AG04450 (cell line): ENCODE measurements around the gene MOK. TPM values are rescaled to one million over a fixed set of nuclear protein-coding genes. Genes with fewer than 3 reads are reported as not detected.
"Not testable (repeated sequence)": the region's sequence is repeated elsewhere in the genome, so short reads cannot be mapped to it uniquely, and the experiment has no call there.

Experiments used
- CTCF ChIA-PET: fragments of 300-600, 350-600 bp; formaldehyde crosslinking; extraction: SDS; loops from one replicate; lab custom pipeline; 2022; ENCODE audit warnings: antibody characterized with exemption, inconsistent platforms; lab: Charles Lee
- POLR2A ChIA-PET: fragments of 350-600 bp; formaldehyde crosslinking; extraction: SDS; loops from one replicate; lab custom pipeline; 2021; ENCODE audit warnings: antibody characterized with exemption, inconsistent platforms; lab: Yijun Ruan, JAX
- DNase-seq: peaks from one replicate; pipeline ENCODE4 v3.0.0-alpha.2; 2011; ENCODE audit warnings: low read depth, low spot score
- H3K27ac ChIP-seq: one replicate; pipeline ENCODE4 v1.5.1; 2012; ENCODE audit warnings: low read depth, low read length, control low read depth
- H3K27me3 ChIP-seq: one replicate; pipeline ENCODE4 v1.6.0; 2012; ENCODE audit warnings: low read length; ENCODE audit not compliant: control insufficient read depth, insufficient read depth
- H3K4me3 ChIP-seq: 2 replicates; pipeline ENCODE4 v1.5.1; 2011; ENCODE audit warnings: mild to moderate bottlenecking, low read depth, low read length, control low read depth
- H3K9me3 ChIP-seq: 2 replicates; pipeline ENCODE4 v1.5.1; 2012; ENCODE audit warnings: low read length; ENCODE audit not compliant: control insufficient read depth, insufficient read depth
- polyA plus RNA-seq: library from polyadenylated mRNA; depleted of rRNA; stranded (reverse); fragments of >200 nt; gene quantifications from 2 replicates; pipeline ENCODE4 v1.2.3, GENCODE V29; 2011
- TF ChIP-seq, protein P1 (sequence below): IDR thresholded peaks from 2 replicates; pipeline ENCODE4 v1.5.1; 2011; ENCODE audit warnings: low read depth, low read length, control low read depth, inconsistent platforms

The MOK gene
- polyA plus RNA-seq, 1 experiment, result 12.6 TPM

DNA sequence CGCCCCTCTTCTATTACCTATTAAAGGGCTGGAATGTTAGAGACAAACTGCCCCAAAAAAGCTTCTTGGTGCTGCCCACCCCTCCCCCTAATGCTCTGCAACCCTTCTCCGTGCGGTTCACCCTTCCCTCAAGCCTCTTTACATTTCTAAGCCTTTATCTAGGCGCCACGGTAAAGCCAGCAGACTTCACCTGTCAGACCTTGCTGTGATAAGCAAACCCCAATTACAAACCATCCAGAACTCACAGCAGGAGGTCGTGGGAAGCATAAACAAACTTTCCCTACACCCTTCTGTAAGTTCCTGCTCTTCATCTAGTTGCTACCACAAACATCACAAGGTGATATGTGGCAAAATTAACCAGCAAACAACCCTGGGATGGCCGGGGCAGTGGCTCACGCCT is 56.8 kb downstream of the MOK start:
- H3K27me3 ChIP-seq, result no peaks in the 10 kb centered on the region
- H3K4me3 ChIP-seq, result no peak overlapping the region
- DNase-seq, result no peak
- no peak overlapping the region for H3K27ac ChIP-seq
- POLR2A ChIA-PET, result no interaction called here
- peaks cover 3% of the 10 kb centered on the region; the same call in 1 of the 2 replicates for H3K9me3 ChIP-seq
- CTCF ChIA-PET, result no interaction called here
- TF ChIP-seq, protein P1, sequence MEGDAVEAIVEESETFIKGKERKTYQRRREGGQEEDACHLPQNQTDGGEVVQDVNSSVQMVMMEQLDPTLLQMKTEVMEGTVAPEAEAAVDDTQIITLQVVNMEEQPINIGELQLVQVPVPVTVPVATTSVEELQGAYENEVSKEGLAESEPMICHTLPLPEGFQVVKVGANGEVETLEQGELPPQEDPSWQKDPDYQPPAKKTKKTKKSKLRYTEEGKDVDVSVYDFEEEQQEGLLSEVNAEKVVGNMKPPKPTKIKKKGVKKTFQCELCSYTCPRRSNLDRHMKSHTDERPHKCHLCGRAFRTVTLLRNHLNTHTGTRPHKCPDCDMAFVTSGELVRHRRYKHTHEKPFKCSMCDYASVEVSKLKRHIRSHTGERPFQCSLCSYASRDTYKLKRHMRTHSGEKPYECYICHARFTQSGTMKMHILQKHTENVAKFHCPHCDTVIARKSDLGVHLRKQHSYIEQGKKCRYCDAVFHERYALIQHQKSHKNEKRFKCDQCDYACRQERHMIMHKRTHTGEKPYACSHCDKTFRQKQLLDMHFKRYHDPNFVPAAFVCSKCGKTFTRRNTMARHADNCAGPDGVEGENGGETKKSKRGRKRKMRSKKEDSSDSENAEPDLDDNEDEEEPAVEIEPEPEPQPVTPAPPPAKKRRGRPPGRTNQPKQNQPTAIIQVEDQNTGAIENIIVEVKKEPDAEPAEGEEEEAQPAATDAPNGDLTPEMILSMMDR, result no peak

DNA sequence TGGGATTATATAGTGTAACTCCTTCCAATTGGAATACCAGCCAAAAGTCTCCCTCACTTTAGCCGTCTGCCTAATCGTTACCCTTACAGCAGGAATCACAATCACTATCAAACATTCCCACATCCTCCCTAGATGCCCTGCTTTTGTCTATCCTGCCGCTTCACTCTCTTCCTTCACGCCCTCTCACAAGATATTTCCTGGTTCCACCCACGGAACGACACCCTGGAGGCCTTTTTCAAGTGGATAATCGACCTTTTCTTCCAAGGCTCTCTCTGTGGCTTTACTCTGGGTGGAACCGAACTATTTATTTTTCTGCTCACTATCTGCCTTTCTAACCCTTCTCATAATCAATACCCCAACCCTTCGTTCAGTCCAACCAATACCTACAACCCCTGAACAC is 58.9 kb downstream of the MOK start:
- Histone ChIP-seq H3K4me3 (no peak overlapping the region), H3K9me3 (peaks cover 3% of the 10 kb centered on the region; the same call in 1 of the 2 replicates), H3K27ac (no peak overlapping the region), H3K27me3 (no peaks in the 10 kb centered on the region)
- TF ChIP-seq, protein P1, result no peak
- CTCF ChIA-PET, result no interaction called here
- POLR2A ChIA-PET, result no interaction called here
- no peak for DNase-seq

DNA sequence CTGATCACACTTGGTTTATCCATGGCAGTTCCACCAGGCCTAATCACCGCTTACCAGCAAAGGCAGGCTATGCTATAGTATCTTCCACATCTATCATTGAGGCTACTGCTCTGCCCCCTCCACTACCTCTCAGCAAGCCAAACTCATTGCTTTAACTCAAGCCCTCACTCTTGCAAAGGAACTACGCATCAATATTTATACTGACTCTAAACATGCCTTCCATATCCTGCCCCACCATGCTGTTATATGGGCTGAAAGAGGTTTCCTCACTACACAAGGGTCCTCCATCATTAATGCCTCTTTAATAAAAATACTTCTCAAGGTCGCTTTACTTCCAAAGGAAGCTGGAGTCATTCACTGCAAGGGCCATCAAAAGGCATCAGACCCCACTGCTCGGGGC is 61.2 kb downstream of the MOK start:
- H3K27me3 ChIP-seq, H3K4me3 ChIP-seq, DNase-seq, CTCF ChIA-PET, H3K27ac ChIP-seq, H3K9me3 ChIP-seq: not testable (repeated sequence)
- POLR2A ChIA-PET, result interaction anchor here (0.6 kb wide), 1 partner anchor 69 kb away, joined by 7 read pairs; no protein-coding TSS in a partner anchor

DNA sequence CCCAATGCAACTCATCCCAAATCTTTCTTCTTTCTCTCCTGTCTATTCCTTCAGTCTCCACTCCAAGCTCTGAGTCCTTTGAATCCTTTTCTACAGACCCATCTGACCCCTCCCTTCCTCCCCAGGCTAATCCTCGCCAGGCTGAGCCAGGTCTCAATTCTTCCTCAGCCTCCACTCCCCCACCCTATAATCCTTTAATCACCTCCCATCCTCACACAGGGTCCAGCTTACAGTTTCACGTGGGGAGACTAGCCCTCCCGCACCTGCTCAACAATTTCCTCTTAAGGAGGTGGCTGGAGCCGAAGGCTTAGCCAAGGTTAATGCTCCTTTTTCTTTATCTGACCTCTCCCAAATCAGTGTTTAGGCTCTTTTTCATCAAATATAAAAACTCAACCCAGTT is 63.8 kb downstream of the MOK start:
- ChIA-PET CTCF (interaction anchor here (0.8 kb wide), 1 partner anchor 74 kb away, joined by 3 read pairs; no protein-coding TSS in a partner anchor), POLR2A (no interaction called here)
- Histone ChIP-seq H3K9me3 (no peaks in the 10 kb centered on the region; the same call in 1 of the 2 replicates), H3K27ac (no peak overlapping the region), H3K27me3 (no peaks in the 10 kb centered on the region), H3K4me3 (no peak overlapping the region)
- no peak for DNase-seq
- TF ChIP-seq, protein P1, result no peak

DNA sequence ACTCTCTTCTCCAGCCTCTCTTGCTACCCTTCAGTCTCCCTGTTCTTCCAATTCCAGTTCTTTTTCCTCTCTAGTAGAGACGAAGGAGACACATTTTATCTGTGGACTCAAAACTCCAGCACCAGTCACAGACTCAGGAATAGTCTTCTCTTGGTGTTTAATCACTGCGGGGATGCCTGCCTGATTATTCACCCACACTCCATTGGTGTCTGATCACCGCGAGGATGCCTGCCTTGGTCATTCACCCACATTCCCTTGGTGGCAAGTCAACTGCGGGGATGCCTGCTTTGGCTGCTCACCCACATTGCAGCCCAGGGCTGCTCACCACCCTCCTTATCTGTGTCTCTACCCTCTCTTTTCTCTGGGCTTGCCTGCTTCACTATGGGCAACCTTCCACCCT is 64.5 kb downstream of the MOK start:
- POLR2A ChIA-PET, CTCF ChIA-PET, H3K4me3 ChIP-seq, DNase-seq, H3K27me3 ChIP-seq, H3K27ac ChIP-seq, H3K9me3 ChIP-seq: not testable (repeated sequence)

DNA sequence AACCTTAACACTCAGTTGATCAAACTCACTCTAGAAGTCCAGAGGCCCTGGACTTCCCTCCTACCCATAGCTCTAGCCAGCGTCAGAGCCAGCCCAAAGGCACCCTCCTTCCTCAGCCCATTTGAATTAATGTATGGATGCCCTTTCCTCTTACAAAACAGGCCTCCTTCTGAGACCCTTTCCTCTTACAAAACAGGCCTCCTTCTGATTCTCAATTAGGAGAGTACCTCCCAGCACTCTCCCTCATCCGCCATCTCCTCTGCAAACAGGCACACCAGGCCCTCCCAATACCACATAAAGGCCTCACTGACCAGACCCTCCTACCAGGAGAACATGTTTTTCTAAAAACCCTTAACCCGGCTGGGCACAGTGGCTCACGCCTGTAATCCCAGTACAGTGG is 65.7 kb downstream of the MOK start:
- Histone ChIP-seq H3K27ac (no peak overlapping the region), H3K9me3 (no peaks in the 10 kb centered on the region; the same call in 1 of the 2 replicates), H3K27me3 (no peaks in the 10 kb centered on the region), H3K4me3 (no peak overlapping the region)
- TF ChIP-seq, protein P1, result no peak
- no peak for DNase-seq
- ChIA-PET CTCF (interaction anchor here (2.1 kb wide), 1 partner anchor 74 kb away, joined by 8 read pairs; no protein-coding TSS in a partner anchor), POLR2A (no interaction called here)
